GM18511 (cell line): Measurements from ENCODE around the gene KPNA4.

ENCODE experiments used
- ATAC-seq: cut with Tn5 transposase; IDR thresholded peaks from one replicate; pipeline ENCODE4 v1.9.1; 2021; ENCODE audit warnings: mild to moderate bottlenecking, moderate library complexity; ENCODE audit not compliant: unreplicated experiment

Gene KPNA4

GRCh38 chr3:160501325-160501724, 64.0 kb downstream of the KPNA4 start:
- no peak for ATAC-seq

DNA sequence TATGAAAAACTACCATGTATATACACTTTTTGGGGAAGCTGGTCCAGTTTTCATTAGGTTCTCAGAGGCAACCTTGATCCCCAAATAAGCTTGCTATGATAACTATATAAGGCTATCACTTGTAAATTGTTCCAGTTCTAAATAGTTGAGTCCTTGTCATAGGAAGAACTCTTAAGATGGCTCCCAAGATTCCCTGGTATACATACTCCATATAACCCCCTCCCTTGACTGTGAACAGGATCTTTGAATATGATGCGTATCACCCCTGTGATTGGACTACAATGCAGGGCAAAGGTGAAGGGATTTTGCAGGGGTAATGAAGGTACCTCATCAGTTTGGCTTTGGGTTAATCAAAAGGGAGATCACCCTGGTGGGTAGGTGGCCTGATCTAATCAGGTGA, 67.2 kb downstream of the KPNA4 start:
- ATAC-seq = no peak

GRCh38 chr3:160490166-160490565, 75.2 kb downstream of the KPNA4 start:
- ATAC-seq = no peak

- ATAC-seq = no peak
Observed at GRCh38 chr3:160486459-160486869, 78.9 kb downstream of the KPNA4 start.

DNA sequence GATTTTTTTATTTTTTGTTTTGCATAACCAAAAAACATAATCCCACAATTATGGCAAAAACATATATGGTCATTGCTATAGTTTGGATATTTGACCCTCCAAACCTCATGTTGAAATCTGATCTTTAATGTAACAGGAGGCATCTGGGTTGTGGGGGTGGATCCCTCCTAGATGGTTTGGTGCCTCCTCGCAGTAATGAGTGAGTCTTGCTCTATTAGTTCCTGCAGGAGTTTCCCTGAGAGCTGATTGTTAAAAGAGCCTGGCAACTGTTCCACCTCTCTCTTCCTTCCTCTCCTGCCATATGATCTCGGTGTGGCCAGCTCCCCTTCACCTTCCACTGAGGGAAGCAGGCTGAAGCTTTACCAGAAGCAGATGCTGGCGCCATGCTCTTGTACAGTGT, 82.6 kb downstream of the KPNA4 start:
- ATAC-seq = no peak

- no peak for ATAC-seq
Observed at GRCh38 chr3:160481856-160482255, 83.5 kb downstream of the KPNA4 start.

DNA sequence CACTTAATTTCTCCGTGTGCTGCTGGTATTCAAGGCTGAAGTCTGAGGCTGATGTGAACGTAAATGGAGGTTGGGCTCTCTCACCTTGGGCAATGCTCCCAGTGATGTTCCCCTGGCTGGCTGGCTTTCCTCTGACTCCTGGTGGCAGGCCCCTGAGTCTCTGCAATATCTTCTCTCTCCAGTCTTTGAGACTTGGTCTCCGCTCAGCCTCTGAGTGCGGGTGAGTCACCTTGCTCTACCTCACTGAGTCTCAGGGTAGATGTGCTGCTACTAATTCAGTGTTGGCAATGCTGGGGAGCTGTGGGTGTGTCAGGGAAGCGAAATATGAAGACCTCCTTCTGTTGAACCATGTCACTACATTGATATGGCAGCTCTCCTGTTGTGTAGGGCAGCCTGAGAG, 84.4 kb downstream of the KPNA4 start:
- ATAC-seq = no peak

DNA sequence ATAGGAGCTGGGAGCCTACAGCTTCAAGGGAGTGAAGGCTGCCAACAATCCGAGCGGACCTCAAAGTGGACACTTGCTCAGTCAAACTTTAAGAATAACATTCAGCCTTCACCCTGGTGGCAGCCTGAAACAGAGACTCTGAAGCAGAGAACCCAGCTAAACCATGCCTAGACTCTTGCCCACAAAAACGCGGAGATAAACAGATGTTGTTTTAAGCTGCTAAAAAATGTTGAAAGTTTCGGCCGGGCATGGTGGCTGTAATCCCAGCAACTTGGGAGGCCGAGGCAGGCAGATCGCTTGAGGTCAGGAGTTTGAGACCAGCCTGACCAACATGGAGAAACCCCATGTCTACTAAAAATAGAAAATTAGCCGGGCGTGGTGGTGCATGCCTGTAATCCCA, 86.0 kb downstream of the KPNA4 start:
- no peak for ATAC-seq

GRCh38 chr3:160478338-160478737, 87.0 kb downstream of the KPNA4 start:
- ATAC-seq = no peak

- no peak for ATAC-seq
Observed at GRCh38 chr3:160477750-160478149, 87.6 kb downstream of the KPNA4 start.

GRCh38 chr3:160475884-160476283, 89.5 kb downstream of the KPNA4 start:
- ATAC-seq = no peak

GRCh38 chr3:160475153-160475552, 90.2 kb downstream of the KPNA4 start:
- ATAC-seq = no peak

GRCh38 chr3:160474416-160474838, 90.9 kb downstream of the KPNA4 start:
- no peak for ATAC-seq

- no peak for ATAC-seq
Observed at GRCh38 chr3:160473978-160474377, 91.4 kb downstream of the KPNA4 start.

GRCh38 chr3:160473221-160473620, 92.2 kb downstream of the KPNA4 start:
- ATAC-seq = no peak

DNA sequence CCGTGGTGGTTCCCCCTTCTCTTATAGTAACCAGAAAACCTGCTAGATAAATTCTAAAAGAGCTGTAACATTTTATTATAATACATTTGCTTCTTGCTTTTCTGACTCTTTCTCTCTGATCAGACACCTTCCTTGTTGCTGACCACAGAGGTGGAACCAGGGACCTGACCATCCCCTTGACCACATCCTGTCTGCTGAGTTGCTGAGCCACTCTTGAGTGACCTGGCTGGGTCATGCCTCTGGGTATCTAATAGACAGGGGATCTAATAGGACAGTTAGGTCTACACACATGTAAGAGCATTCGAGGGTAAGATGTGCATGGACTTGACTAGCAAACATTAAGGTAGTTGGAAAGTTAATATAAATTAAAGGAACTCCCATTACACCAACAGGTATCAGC, 93.0 kb downstream of the KPNA4 start:
- peak; percentile 93 for ATAC-seq

DNA sequence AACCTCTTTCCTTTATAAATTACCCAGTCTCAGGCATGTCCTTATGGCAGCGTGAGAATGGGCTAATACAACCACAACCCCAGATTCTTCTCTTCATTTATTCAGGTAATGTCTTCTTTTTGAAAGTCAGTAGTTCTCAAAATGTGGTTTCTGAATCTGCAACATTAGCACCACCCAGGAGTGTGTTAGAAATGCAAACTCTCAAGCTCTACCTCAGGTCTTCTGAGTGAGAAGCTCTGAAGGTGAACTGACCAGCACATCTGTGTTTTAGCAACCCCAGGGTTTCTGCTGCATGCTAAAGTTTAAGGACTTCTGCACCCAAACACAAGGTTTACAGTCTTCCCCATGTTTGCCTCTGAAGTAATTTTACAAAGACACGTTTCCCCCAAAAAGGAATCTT, 93.5 kb downstream of the KPNA4 start:
- ATAC-seq = peak; percentile 39

DNA sequence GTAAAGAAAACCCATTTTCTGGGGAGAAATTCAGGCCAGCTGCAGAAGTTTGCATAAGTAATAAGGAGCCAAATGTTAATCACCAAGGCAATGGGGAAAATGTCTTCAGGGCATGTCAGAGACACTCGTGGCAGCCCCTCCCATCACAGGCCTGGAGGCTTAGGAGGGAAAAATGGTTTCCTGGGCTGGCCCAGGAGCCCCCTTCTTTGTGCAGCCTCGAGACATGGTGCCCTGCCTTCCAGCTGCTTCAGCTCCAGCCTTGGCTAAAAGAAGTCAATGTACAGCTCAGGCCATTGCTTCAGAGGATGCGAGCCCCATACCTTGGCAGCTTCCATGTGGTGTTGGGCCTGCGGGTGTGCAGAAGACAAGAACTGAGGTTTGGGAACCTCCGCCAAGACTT, 95.2 kb downstream of the KPNA4 start:
- no peak for ATAC-seq

DNA sequence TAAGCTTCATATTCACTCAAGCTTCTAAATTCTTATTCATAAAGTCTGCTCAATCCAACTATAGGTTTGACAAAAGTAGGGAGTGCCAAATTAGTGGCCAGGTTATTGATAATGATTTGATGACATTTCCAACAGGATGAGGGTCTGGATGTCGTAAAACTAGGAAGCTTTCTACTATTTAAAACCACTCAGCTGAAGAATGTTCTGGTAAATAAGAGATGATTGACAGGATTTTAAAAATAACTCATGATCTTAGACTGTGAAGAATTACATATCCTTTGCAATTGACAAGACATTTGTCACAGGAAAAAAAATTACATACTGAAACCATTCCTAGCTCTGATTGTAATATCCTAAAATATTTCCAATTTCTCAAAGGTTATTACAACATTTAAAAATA, 100.4 kb downstream of the KPNA4 start:
- ATAC-seq = no peak

GRCh38 chr3:160464321-160464720, 101.0 kb downstream of the KPNA4 start:
- no peak for ATAC-seq

DNA sequence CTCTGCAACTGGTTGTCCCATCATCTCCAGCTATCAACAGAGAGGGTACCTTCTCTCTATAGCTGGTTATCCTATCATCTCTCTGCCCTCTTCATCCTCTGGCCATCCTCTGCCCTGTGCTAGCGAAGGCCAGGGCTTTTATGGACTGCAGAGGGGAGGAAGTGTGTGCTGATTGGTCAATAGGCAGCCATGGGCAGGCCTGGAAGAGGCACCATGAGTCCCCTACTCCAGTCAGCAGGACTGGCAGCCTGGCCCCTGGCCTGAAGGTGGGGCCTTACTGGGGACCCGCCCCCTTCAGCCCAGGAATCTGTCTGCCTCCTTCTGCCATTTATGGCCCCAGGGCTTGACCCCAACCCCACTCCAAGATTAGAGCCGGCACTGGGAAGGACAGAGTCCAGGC, 105.3 kb downstream of the KPNA4 start:
- ATAC-seq = no peak

DNA sequence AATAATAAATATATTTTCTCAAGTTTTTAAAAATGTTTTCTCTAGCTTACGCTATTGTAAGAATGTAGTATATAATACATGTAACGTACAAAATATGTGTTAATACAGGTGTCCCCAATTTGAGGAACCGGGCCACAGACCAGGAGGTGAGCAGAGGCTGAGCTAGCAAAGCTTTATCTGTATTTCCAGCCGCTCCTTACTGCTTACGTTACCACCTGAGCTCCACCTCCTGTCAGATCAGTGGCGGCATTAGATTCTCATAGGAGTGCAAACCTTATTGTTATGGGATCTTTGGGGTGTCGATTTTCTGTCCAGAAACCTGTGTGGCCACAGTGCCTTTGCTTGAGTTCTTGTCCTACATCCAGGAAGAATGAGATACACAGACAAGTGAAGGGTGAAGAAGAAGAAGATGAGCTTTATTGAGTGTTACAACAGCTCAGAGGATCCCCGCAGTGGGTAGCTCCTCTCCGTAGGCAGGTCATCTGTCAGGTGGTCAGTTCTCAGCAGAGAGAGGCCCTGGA, 105.9 kb downstream of the KPNA4 start:
- no peak for ATAC-seq

DNA sequence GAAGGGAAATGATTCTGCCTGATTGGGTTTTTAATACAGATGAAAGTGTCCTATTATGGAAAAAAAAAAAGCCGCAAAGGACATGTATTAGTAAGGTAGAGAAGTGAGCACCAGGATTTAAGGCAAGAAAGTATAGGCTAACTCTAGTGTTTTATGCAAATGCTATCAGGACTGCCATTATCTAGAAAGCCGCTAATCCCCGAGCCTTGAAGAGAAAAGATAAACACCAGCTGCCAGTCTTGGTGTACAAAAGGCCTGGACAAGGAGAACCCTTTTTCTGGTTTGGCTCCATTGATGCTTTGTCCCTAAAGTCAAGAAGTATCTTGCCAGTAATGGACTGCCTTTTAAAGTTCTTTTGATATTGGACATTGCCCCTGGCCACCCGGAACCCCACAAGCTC, 107.2 kb downstream of the KPNA4 start:
- no peak for ATAC-seq

GRCh38 chr3:160455846-160456245, 109.5 kb downstream of the KPNA4 start:
- ATAC-seq = no peak
